GM18907 (cell line): ENCODE data around the gene SACS.

ENCODE experiments used
- ATAC-seq: cut with Tn5 transposase; IDR thresholded peaks from one replicate; pipeline ENCODE4 v1.9.1; 2021; ENCODE audit warnings: mild to moderate bottlenecking, moderate library complexity; ENCODE audit not compliant: unreplicated experiment

SACS gene

GRCh38 chr13:23365652-23366051 is 67.8 kb downstream of the SACS start:
- ATAC-seq = no peak

- ATAC-seq = no peak
These were observed 73.6 kb downstream of the SACS start for GRCh38 chr13:23359882-23360281.

- ATAC-seq = no peak
These were observed 76.2 kb downstream of the SACS start for GRCh38 chr13:23357349-23357748.

- ATAC-seq = no peak
These were observed 77.1 kb downstream of the SACS start for GRCh38 chr13:23356368-23356767.

- no peak for ATAC-seq
These were observed 79.0 kb downstream of the SACS start for GRCh38 chr13:23354520-23354919.

- no peak for ATAC-seq
These were observed 81.3 kb downstream of the SACS start for GRCh38 chr13:23352161-23352560.

- no peak for ATAC-seq
These were observed 83.5 kb downstream of the SACS start for GRCh38 chr13:23350009-23350408.

- no peak for ATAC-seq
These were observed 84.2 kb downstream of the SACS start for GRCh38 chr13:23349161-23349897.

- ATAC-seq = no peak
These were observed 85.0 kb downstream of the SACS start for GRCh38 chr13:23348262-23349127.

- ATAC-seq = no peak
These were observed 85.9 kb downstream of the SACS start for GRCh38 chr13:23347601-23348000.

- no peak for ATAC-seq
These were observed 88.4 kb downstream of the SACS start for GRCh38 chr13:23344931-23345595.

GRCh38 chr13:23339225-23339624 is 94.3 kb downstream of the SACS start:
- ATAC-seq = no peak

GRCh38 chr13:23330356-23330755 is 103.1 kb downstream of the SACS start:
- ATAC-seq = no peak

GRCh38 chr13:23325191-23325590 is 108.3 kb downstream of the SACS start:
- peak; percentile 35 for ATAC-seq

- no peak for ATAC-seq
These were observed 109.4 kb downstream of the SACS start for GRCh38 chr13:23323946-23324709.

GRCh38 chr13:23322353-23323336 is 110.9 kb downstream of the SACS start:
- no peak for ATAC-seq

GRCh38 chr13:23321535-23322241 is 111.8 kb downstream of the SACS start:
- peak; percentile 86 for ATAC-seq

GRCh38 chr13:23320926-23321534 is 112.5 kb downstream of the SACS start:
- peak; percentile 32 for ATAC-seq

GRCh38 chr13:23319883-23320224 is 113.6 kb downstream of the SACS start:
- ATAC-seq = no peak
